ENCODE data around the gene ADARB2. TPM values are rescaled to one million over a fixed set of nuclear protein-coding genes. Genes with fewer than 3 reads are reported as not detected.

Gene ADARB2
- total and polyA plus RNA-seq, 10 of the 15 experiments (the other 5 are each of a cell fraction or from before 2014, with no cell fraction given), result 0.02 to 4.1 (median 0.76) TPM

- TF ChIP-seq CUX1 (IDR thresholded peaks at IDR 0.05; ENCODE audit: insufficient replicate concordance, low read depth, low read length), result no peak
- no peak for TF ChIP-seq STAT1 (conservative IDR thresholded peaks at IDR 0.05)
- no peak for TF ChIP-seq ZBTB11 (CRISPR knock-in tag; IDR thresholded peaks at IDR 0.05)
- no peak for TF ChIP-seq GATAD2B (conservative IDR thresholded peaks at IDR 0.05; ENCODE audit: low read depth)
- no peak for TF ChIP-seq LARP7 (IDR thresholded peaks at IDR 0.05)
- TF ChIP-seq KLF5 (IDR thresholded peaks at IDR 0.05; ENCODE audit: partially characterized antibody), result no peak
- TF ChIP-seq NRF1 (conservative IDR thresholded peaks at IDR 0.05; ENCODE audit: low read depth, low read length), result no peak
- TF ChIP-seq MTA3 (IDR thresholded peaks at IDR 0.05; ENCODE audit: borderline replicate concordance, low read length), result no peak
- TF ChIP-seq BMI1 (IDR thresholded peaks at IDR 0.05; ENCODE audit: borderline replicate concordance), result no peak
- no peak for TF ChIP-seq DPF2 (IDR thresholded peaks at IDR 0.05)
- TF ChIP-seq MYC (IDR thresholded peaks at IDR 0.05; ENCODE audit: insufficient read depth, insufficient read length, insufficient replicate concordance, low read length, severe bottlenecking), result no peak
- TF ChIP-seq NR2F1 (conservative IDR thresholded peaks at IDR 0.05), result no peak
- TF ChIP-seq SMAD1 (IDR thresholded peaks at IDR 0.05; ENCODE audit: low read depth, partially characterized antibody), result no peak
Observed at GRCh38 chr10:1395025-1395480, 342.3 kb downstream of the ADARB2 start (continued).

All from GM12878 (cell line).